ENCODE measurements around the gene EIF5AL1.
"Not testable (repeated sequence)": the region's sequence is repeated elsewhere in the genome, so short reads cannot be mapped to it uniquely, and the experiment has no call there.

EIF5AL1 gene

DNA sequence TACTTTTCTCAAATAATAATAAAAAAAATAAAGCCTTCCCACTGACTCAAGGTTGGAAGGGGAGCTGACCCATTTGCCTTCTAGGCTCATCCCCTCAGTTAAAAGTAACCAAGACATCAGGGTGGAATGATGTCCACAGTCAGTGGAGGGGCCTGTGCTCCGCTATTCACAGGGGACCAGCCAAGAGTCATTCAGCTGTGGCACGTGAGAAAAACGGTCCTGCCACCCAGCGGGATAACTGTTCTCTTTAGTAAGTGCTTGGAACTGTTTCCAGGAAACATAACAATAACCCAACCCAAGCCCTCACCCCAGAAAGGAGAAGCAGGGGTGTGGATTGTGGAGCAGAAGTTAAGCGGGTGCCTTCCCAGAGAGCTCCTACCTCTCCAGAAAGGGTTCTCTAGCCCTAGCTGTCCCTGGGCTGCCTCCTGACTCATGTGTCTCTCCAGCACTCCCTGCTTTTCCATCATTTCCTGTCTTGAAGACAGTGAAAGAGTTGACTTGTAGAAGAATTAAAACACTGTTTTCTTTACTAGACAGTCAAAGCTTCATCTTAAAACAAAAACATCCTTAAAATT is 2.3 kb upstream of the EIF5AL1 start:
- not testable (repeated sequence) for DNase-seq (ENCODE audit: low read depth)

DNA sequence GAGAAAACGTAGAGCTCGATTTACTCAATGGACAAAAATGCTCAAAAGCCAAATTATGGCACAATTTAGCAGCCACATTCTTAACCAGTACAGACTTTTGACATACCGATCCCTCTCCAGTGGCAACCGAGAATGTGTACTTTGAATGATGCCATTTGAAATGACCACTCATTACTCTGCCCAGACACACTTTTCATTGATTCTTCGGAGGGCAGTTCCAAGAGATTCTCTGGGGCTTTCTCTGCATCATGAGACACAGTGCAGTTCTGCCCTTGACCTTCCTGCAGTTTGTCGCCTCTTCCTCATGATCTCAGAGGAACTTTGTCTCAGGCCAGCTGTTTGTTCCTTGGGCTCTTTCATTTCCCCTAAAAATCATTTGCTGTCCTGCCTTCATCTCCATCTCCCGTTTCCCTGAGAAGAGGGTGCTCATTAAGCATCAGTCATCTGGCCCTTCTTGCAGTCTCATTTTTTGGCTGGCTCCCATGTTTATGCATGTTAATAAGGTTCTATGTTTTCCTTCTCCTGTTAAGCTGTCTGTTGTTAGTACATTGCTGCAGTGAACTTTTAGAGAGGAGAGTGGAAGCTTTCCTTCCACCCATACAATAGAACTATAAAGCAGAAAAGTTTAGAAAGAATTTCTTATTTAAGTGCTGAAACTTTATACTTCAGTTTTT is 4.3 kb downstream of the EIF5AL1 start:
- not testable (repeated sequence) for DNase-seq (ENCODE audit: low read depth)

DNA sequence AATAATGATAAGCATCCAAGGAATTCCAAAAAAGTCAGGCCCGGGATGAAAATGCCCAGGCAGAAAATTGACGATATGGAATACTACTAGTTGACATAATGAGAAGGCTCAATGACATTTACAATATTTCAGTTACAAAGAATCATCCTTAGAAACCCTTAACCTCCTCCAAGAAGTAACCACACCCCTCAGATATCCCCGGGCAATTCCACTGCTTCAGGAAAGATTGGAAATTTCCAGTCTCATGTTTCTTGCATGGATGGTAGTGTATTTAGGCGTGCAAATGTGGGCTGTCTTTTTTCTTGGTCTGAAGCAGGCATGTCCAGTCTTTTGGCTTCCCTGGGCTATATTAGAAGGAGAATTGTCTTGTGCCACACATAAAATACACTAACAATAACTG is 5.2 kb downstream of the EIF5AL1 start:
- not testable (repeated sequence) for DNase-seq (ENCODE audit: low read depth)

DNA sequence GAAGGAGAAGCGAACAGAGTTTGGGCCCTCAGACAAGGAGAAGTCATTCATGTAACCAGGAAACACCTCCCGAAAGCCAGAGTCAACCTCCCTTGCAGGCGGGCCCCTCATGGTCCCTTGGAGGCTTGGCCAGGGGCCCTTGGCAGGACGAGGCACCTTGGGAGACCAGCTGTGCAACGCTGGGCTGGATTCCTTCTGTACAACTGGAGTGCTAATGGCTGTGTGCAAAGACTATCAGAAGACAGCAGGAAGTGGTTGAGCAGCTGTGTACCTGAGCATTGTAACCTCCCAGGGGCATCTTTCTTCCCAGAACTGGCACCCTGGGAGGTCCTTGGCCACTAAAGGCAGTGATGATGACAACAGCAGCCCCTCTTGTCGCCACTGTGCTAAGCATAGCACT is 9.4 kb downstream of the EIF5AL1 start:
- not testable (repeated sequence) for DNase-seq (ENCODE audit: low read depth)

DNA sequence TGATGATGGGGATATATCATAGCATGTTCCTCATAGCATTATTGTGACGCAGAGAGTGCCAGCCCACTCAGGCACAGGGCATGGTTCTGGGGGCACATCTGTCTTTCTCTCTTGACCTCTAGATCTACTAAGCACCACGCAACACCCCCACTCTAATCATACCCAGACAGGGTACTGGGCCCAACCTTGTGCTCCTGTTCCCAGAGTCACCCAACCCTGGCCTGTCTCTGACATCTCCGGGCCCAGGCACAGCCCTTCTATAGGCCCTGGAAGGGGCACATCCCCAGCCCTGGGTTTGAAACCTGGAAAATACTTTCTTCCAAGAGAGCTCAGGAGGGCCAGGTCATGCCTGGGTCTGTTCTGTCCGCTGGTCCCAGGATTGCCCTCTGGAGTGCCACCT is 10.1 kb downstream of the EIF5AL1 start:
- DNase-seq (ENCODE audit: low read depth): not testable (repeated sequence)

DNA sequence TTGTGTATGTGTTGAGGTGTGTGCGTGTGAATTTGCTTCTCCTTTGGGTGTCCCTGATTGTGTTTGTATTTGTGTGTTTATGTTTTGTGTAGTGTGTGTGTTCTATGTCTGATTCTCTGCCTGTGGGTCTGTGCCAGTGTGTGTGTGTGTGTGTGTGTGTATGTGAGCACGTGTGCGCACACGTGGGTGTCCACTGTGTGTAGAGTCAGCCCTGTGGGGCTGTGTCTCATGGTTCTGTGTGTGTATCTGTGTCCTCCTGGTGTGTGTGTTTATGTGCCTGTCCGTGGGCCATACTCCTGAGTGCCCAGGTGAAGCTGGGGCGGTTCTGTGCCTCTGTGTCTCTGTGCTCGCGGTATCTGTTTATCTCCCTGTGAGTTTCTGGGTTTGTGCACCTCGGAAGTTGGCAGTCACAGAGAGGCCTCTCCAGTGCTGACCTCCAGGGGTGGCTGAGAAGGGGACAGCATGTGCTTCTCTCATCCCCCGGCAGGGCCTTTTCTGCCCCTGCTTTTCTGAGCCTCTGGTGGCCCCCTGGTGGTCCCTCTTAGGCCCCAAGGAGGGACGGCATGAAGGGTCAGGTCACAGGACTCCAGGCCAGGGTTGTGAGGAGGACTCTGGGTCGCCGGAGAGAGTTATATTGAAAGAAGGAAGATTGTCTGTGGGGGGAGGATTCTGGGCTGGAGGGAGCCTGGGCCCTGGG is 11.0 kb downstream of the EIF5AL1 start:
- DNase-seq (ENCODE audit: low read depth): not testable (repeated sequence)

DNA sequence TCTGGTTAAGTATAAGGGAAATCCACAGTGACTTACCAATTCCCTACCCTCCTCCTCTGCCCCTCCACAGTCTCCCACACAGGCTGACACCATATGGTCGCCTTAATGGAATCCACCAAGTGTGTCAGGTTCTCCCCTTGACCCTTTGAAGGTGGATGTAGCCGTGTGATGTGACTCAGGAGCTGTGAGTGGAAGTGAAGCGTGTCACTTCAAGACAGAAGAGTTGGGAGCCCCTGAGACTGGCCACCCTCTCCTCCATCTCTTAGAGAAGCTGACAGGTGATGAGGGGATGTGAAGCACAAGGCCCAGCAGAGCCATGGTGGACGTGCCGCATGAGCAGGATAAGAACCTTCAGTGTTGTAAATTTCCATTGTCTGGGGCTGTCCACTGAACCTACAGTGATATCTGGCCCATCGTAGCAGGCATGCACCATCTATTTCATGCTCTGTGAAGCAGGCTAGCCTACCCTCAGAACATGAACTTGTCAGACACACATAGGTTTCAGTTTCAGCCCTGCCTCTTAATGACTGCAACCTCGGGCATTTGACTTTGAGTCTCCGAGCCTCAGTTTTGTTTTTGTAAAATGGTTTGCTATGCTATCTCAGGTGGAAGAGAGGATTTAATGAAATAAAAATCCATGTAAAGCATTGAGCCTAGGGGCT is 12.8 kb downstream of the EIF5AL1 start:
- DNase-seq (ENCODE audit: low read depth): not testable (repeated sequence)

DNA sequence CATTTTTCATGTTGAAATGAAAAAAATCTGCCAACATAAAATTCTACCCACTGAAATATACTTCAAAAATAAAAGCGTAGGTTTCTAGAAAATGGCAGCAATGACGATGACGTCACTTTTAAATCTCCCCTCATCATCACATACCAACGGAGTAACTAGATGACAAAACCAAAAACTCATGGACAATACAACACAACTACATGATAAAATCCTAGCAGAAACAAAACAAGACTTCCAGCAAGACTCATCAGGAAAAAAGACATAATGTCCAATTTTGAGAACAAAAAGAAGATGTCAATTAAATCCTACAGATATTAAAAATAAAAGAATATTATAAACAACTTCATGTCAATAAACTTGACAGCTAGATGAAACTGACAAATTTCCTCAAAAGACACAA is 15.9 kb downstream of the EIF5AL1 start:
- DNase-seq (ENCODE audit: low read depth): not testable (repeated sequence)

DNA sequence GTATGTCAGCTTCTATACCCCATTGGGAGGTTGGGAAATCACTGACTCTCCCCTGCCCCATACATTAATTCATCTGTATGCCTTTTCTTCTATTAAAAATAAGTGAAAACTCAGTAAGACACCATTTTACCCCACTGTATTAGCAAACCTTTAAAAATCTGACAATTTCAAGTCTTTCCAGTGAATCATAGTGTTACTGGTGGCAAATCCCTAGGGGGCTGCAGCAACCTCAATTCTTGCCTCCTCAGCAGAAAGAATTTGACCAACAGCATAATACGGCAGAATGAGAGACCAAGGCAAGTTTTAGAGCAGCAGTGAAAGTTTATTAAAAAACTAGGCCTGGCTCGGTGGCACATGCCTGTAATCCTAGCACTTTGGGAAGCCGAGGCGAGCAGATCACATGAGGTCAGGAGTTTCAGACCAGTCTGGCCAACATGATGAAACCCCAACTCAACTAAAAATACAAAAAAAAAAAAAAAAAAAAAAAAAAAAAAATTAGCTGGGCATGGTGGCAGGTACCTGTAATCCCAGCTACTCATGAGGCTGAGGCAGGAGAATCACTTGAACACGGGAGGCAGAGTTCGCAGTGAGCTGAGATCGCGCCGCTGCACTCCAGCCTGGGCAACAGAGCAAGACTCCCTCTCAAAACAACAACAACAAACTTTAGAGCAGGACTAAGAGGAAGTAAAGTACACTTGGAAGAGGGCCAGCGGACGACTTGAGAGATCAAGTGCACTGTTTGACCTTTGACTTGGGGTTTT is 21.0 kb downstream of the EIF5AL1 start:
- not testable (repeated sequence) for DNase-seq (ENCODE audit: low read depth)

DNA sequence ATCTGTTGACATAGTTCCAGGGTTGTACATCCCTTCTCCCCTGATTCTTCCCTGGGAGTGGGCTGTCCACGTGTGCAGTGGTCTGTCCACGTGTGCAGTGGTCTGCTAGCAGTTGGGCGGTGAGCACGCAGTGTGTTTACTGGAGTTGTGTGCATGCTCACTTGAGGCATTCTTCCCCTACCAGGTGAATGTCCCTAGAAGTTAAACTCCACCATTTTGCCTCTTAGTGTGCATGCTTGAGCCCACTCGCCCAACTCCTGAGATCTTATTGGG is 21.5 kb downstream of the EIF5AL1 start:
- not testable (repeated sequence) for DNase-seq (ENCODE audit: low read depth)

DNA sequence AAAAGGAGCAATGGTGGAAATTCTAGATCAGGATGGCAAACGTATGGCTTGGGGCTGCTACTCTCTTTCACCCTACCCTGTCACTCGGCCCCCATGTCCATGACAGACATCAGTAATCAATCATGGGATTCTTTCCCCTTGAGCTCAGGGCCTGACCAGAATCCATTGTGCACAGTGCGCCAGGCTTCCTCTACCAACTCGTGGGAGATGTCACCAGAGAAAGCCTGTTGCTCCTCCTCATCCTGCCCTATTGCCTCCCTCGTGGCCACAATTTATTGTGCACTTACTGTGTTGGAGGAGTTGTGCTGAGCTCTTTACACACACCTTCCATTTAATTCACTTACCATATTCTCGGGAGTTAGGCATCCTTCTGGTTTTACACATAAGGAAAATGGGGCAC is 26.0 kb downstream of the EIF5AL1 start:
- not testable (repeated sequence) for DNase-seq (ENCODE audit: low read depth)

DNA sequence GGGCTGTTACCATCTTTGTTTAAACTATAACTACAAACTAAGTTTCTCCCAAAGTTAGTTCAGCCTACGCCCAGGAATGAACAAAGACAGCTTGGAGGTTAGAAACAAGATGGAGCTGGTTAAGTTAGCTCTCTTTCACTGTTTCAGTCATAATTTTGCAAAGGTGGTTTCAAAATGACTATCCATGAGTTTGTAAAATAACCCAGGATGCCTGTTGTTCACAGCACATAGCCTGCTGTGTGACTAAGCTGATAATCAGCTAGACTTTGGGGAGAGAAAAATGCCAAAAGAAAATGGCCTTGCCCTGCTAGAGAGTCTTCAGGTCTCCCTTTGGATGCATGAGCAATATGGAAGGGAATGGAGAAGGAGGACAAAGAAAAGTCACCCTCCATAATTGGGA is 28.6 kb downstream of the EIF5AL1 start:
- not testable (repeated sequence) for DNase-seq (ENCODE audit: low read depth)

DNA sequence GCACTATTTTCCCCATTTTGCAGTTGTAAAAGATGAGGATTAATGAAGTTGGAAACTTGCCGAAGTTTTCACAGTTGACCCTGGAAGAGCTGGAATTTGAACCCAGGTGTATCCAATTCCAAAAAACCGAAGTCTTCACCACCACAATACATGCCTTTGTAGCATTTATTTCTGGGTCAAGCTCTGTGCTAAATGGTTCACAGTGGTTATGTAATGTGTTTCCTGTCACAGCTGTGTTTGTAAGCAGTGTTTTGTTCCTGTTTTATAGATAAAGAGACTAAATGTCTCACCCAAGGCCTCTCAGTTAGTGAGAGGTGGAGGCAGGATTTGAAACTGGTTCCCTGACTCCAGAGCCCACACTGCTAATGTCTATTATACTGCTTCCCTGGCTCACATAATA is 30.3 kb downstream of the EIF5AL1 start:
- DNase-seq (ENCODE audit: low read depth): no peak

DNA sequence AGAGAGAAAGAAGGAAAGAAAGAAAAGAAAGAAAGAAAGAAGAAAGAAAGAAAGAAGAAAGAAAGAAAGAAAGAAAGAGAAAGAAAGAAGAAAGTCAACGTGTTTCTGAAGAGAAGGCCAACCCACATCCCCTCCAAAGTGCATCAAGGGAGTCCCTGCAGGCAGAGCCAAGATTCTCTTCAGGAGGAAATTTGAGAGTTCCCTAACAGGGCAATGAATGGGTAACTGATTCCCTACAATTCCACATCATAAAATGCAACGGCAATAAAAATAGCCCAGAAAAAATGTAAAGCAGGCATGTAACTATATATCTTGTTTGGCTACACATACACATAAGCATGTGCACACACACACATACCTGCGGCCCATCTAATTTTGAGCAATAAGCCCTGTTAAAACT is 32.1 kb downstream of the EIF5AL1 start:
- not testable (repeated sequence) for DNase-seq (ENCODE audit: low read depth)

DNA sequence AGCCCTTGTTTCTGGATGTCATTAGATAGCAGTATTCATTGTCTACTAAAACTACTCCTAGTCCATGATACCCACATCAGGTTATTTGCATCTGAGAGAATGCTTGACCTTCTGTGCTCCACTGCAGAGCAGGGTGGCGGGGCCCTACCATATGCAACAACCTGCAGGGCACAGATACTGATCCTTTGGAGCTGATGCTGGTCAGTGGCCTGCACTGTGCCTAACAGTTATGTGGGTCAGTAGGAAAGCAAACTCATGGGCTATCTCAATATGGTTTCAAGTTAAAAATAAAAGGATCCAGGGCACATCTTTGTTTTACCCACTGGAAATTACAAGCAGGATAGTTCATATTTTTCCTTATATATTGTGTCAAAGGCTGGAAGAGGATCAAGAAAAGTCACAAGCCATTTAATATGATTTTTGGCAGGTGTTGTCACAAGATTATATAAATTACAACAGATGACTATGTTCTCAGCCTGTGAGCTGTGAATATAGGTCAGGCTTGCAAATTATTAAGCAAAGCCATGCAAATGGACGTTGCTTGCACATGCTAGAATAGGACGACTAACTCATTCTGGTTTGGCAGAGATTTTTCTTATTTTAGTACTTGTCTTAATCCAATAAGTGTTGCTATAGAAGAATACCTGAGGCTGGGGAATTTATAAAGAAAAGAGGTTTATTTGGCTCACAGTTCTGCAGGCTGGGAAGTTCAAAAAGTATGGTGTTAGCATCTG is 32.8 kb downstream of the EIF5AL1 start:
- not testable (repeated sequence) for DNase-seq (ENCODE audit: low read depth)

DNA sequence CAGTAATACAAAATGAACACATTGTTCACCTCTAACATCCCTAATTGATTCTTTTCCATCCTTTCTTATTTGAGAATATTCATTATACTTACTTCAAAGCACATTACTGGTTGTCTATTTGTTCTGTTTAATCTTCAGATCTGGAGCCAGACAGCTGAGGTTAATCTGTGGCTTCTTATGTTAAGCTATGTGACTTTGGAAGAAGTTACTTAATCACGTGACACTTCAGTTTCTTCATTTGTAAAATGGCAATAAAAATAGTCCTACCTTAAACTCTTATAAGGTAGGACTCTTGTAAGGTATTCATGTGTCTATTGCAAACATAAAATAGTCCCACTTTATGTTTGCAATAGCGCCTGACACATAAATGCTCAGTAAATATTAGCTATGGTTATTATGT is 34.8 kb downstream of the EIF5AL1 start:
- DNase-seq (ENCODE audit: low read depth): not testable (repeated sequence)

DNA sequence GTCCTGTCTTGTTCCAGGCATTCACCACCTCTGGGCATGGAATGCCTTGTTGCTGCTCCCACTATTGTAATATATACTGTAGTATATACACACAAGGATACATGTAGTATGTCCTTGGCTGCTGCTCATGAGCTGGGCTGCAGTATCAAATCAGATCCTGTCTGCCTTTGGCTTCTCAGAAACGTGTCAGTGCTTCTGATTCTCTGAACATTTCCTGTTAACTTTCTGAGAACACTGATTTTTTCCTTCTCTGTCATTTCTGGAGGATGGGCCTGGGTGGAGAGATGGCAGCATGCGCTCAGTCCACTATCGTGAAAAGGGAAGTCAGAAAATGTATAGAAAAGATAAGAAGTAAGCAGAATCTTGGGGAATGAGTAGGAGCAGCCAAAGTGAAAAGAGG is 35.6 kb downstream of the EIF5AL1 start:
- no peak for DNase-seq (ENCODE audit: low read depth)

DNA sequence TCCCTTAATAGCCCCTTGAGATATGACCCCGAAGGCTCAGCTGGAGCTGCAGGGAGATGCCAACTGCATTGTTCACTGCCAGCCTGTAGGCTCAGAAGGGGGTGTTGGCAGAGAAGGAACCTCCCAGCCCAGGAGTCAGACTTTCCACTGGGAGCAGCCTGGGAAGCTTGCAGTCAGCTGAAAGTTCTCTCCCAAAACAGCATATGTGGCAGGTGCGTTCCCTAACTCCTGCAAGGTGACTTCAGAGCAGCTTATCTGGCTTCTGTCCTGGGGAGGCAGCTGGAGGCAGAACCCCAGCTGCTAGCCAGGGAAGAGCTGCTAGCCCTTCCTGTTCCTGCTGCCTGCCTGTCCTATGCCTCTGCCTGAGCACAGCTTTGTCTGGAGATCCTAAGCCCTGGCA is 39.8 kb downstream of the EIF5AL1 start:
- no peak for DNase-seq (ENCODE audit: low read depth)

DNA sequence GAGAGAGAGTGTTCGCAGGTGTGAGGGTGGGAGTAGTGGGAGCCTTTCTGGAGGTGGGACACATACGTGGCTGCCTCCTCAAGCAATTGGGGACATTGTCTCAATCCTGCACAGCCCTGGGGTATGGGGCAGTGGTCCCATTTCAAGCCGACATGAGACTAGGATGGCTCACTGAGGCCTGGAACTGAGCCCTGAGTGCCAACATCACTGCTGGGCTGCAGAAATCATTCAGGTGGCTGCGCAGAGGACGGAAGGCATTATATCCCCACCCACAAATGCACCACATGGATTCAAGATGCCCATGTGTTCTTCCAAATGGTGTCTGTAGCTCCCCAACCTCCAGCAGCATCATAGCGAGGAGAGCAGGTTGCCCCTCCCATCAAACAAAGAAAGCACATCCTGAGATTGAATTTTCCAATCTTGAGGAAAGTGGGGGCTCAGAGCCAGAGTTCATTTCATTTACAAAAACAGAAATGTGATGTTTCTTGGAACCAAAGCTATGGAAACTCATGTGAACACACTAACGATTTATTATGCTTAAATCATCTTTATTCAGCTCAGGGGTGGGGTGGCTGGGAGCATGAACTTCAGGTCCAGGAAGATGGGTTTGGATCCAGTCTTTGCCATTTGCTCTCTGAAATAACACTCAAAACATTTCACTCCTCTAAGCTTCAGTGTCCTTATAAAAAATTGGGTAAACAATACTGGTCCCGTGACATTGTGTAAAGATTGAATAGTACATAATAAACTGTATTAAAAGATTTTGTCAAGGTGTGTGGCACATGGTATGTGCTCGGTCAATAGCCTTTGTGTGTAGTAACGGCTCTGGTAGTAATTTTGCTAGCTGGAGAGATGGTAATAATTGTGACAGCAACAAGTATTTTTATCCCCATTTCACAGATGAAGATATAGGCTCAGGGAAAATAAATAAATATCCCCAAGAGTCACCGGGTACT is 43.3 kb downstream of the EIF5AL1 start:
- no peak for DNase-seq (ENCODE audit: low read depth)

DNA sequence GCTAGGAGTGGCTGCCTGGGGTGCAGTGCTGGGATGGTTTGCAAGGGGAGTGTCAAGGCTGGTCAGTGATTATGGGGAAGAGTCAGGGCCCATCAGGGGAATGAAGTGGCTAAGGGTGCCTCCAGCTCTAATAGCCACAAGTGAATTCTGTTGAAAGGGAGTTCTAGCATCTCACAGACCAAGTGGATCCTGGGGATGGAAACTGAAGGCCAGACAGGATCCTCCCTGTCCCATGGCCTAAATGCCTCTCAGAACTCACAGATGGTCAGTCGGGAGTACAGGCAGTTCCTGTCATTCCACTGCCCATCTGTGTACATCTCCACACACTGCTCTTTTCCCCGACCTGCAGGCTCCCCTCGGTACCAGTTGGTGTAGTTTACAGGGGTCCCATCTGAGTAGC is 44.6 kb downstream of the EIF5AL1 start:
- DNase-seq (ENCODE audit: low read depth): not testable (repeated sequence)
